ENCODE data around the gene FGF1. TPM values are rescaled to one million over a fixed set of nuclear protein-coding genes. Genes with fewer than 3 reads are reported as not detected.
A peak's percentile ranks its signal among the peaks of the same experiment; 100 is the strongest.

FGF1 gene
- total RNA-seq, 4 donors from 2014 or later = 1.7 to 4.0 (median 2.9) TPM

GRCh38 chr5:142670804-142671203, 15.1 kb downstream of the FGF1 start:
- intact Hi-C loops (cut with DNase I) = no loop called here
- H3K27me3 ChIP-seq = no peaks in the 10 kb centered on the region
- 66% methylated on average over 2 of the region's 2 CpGs for WGBS
- no peak overlapping the region for H3K4me3 ChIP-seq
- peaks cover 22 to 32% (median 31%) of the 10 kb centered on the region in 4 donors for H3K4me1 ChIP-seq
- TF ChIP-seq POLR2A (IDR thresholded peaks at IDR 0.05; ENCODE audit: low read depth) (no peak), POLR2AphosphoS5 (IDR thresholded peaks at IDR 0.05) (no peak), EP300 (IDR thresholded peaks at IDR 0.05) (no peak), CTCF (IDR thresholded peaks at IDR 0.05) (no peak)
- DNase-seq (ENCODE audit: extremely low spot score) = no peak
- no peaks in the 10 kb centered on the region for H3K36me3 ChIP-seq
- peak overlapping the region in 1 of 4 donors; percentile 6 for H3K27ac ChIP-seq (replicated peaks in 1 of 4)
- H3K9me3 ChIP-seq = no peaks in the 10 kb centered on the region

GRCh38 chr5:142669477-142669876, 16.4 kb downstream of the FGF1 start:
- no peaks in the 10 kb centered on the region for H3K9me3 ChIP-seq
- H3K27ac ChIP-seq (replicated peaks in 1 of 4) = no peak overlapping the region

GRCh38 chr5:142668336-142668735, 17.6 kb downstream of the FGF1 start:
- peaks cover 0 to 12% (median 0%) of the 10 kb centered on the region in 4 donors for H3K36me3 ChIP-seq
- no peaks in the 10 kb centered on the region for H3K27me3 ChIP-seq
- H3K27ac ChIP-seq (replicated peaks in 1 of 4) = no peak overlapping the region
- WGBS = 89% methylated on average over 6 of the region's 6 CpGs
- intact Hi-C loops (cut with DNase I) = no loop called here
- H3K4me1 ChIP-seq = peaks cover 12 to 30% (median 20%) of the 10 kb centered on the region in 4 donors
- TF ChIP-seq EP300 (IDR thresholded peaks at IDR 0.05) (no peak), CTCF (IDR thresholded peaks at IDR 0.05) (no peak), POLR2A (IDR thresholded peaks at IDR 0.05; ENCODE audit: low read depth) (no peak), POLR2AphosphoS5 (IDR thresholded peaks at IDR 0.05) (no peak)
- no peaks in the 10 kb centered on the region for H3K9me3 ChIP-seq
- no peak for DNase-seq (ENCODE audit: extremely low spot score)
- no peak overlapping the region for H3K4me3 ChIP-seq

More at GRCh38 chr5:142669477-142669876, 16.4 kb downstream of the FGF1 start:
- peaks cover 15 to 30% (median 24%) of the 10 kb centered on the region in 4 donors for H3K4me1 ChIP-seq
- peaks cover 0 to 2% (median 0%) of the 10 kb centered on the region in 4 donors for H3K36me3 ChIP-seq
- DNase-seq (ENCODE audit: extremely low spot score) = no peak
- 61% methylated on average over 12 of the region's 12 CpGs for WGBS
- intact Hi-C loops (cut with DNase I) = no loop called here
- H3K4me3 ChIP-seq = no peak overlapping the region
- H3K27me3 ChIP-seq = no peaks in the 10 kb centered on the region
- no peak for TF ChIP-seq POLR2AphosphoS5 (IDR thresholded peaks at IDR 0.05)
- no peak for TF ChIP-seq EP300 (IDR thresholded peaks at IDR 0.05)
- TF ChIP-seq CTCF (IDR thresholded peaks at IDR 0.05) = no peak
- no peak for TF ChIP-seq POLR2A (IDR thresholded peaks at IDR 0.05; ENCODE audit: low read depth)

GRCh38 chr5:142667831-142668230, 18.1 kb downstream of the FGF1 start:
- TF ChIP-seq POLR2A (IDR thresholded peaks at IDR 0.05; ENCODE audit: low read depth) = no peak
- WGBS = 85% methylated on average over 6 of the region's 6 CpGs
- no peak for DNase-seq (ENCODE audit: extremely low spot score)
- intact Hi-C loops (cut with DNase I) = no loop called here
- H3K9me3 ChIP-seq = no peaks in the 10 kb centered on the region
- H3K27ac ChIP-seq (replicated peaks in 1 of 4) = no peak overlapping the region
- H3K4me3 ChIP-seq = no peak overlapping the region
- H3K36me3 ChIP-seq = peaks cover 0 to 12% (median 0%) of the 10 kb centered on the region in 4 donors
- no peaks in the 10 kb centered on the region for H3K27me3 ChIP-seq
- peaks cover 12 to 30% (median 20%) of the 10 kb centered on the region in 4 donors for H3K4me1 ChIP-seq

GRCh38 chr5:142664636-142665035, 21.3 kb downstream of the FGF1 start:
- WGBS = 96% methylated on average over 6 of the region's 6 CpGs
- Histone ChIP-seq H3K27me3 (no peaks in the 10 kb centered on the region), H3K36me3 (peaks cover 0 to 12% (median 0%) of the 10 kb centered on the region in 4 donors), H3K4me1 (peaks cover 0 to 10% (median 8%) of the 10 kb centered on the region in 4 donors), H3K27ac (replicated peaks in 1 of 4) (no peak overlapping the region), H3K4me3 (no peak overlapping the region), H3K9me3 (no peaks in the 10 kb centered on the region)
- intact Hi-C loops (cut with DNase I) = no loop called here
- DNase-seq (ENCODE audit: extremely low spot score) = no peak
- no peak for TF ChIP-seq POLR2AphosphoS5 (IDR thresholded peaks at IDR 0.05)
- no peak for TF ChIP-seq CTCF (IDR thresholded peaks at IDR 0.05)
- TF ChIP-seq POLR2A (IDR thresholded peaks at IDR 0.05; ENCODE audit: low read depth) = no peak
- no peak for TF ChIP-seq EP300 (IDR thresholded peaks at IDR 0.05)

Measured in esophagus muscularis mucosa (tissue), 4 donors.